HG03175 (cell line): ENCODE data around the gene IL34.

ENCODE experiments used
- ATAC-seq: cut with Tn5 transposase; IDR thresholded peaks from one replicate; pipeline ENCODE4 v1.9.1; 2021; ENCODE audit warnings: mild to moderate bottlenecking, moderate library complexity; ENCODE audit not compliant: unreplicated experiment

Gene IL34

DNA sequence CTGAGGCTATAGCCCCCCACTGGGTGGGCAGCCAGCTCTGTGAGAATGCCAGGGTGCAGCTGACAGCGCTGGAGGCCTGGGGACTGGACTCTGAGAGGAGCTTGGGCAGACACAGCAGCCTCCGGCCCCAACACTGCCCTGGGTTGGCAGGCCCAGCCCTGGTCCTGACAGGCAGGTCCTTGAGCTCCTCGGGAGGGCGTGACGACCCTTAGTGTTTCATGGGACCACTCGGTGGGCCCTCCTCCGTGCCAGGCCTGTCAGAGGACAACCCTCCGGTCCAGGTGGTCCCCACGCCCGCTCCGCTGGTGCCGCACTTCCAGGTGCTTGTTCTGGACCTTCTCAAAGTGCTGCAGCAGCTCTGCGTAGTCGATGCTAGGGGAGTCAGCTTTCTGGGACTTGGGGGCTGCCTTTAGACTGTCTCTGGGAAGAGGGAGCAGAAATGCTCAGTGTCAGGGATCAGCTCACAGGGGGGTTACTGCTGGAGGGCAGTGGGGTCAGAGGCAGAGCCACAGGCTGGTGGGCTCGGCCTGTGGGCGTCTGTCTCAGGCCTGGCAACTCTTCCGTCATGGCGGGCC, 41.4 kb downstream of the IL34 start:
- no peak for ATAC-seq

GRCh38 chr16:70688246-70688742, 41.9 kb downstream of the IL34 start:
- no peak for ATAC-seq

DNA sequence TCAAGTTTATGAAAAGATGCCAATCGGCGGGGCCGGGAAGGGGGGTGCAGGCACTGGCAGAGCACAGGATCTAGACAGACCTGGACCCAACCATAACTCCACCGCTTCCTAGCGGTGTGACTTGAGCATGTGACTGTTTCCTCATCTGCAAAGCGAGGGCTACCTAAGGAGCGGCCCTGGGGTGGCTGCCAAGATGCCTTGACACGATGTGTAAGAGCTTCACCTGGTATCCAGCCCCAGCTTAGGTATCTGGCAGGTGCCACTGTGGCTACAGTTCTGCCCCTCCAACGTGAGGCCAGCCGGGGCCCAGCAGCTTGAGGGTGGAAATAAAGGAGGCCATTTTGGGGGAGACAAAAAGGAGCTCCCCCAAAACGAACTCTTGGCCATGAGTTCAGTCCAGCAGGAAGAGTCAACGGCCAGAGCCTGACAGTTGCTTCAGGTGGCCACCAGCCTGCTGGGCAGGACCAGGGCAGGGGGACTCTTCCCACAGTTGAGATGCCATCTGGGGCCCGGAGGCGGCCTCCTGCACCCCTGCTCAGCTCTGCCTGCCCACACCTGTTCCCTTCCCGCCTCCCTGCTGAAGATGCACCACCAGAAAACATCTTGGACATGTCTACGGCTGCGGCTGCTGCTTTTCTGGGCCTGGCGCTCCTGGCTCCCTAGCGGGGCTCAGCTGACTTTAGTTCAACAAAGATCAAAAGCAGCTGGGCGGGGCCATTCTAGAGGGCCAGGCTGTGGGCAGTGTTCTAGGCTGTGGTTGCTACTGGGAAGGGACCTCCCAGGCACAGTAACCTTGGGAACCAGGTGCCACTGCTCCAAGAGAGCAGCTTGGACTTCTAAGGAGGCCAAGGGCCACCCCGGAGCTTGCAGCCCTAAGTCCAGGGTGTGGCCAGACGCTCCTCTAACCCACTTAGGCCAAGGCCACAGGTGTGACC, 42.9 kb downstream of the IL34 start:
- no peak for ATAC-seq

DNA sequence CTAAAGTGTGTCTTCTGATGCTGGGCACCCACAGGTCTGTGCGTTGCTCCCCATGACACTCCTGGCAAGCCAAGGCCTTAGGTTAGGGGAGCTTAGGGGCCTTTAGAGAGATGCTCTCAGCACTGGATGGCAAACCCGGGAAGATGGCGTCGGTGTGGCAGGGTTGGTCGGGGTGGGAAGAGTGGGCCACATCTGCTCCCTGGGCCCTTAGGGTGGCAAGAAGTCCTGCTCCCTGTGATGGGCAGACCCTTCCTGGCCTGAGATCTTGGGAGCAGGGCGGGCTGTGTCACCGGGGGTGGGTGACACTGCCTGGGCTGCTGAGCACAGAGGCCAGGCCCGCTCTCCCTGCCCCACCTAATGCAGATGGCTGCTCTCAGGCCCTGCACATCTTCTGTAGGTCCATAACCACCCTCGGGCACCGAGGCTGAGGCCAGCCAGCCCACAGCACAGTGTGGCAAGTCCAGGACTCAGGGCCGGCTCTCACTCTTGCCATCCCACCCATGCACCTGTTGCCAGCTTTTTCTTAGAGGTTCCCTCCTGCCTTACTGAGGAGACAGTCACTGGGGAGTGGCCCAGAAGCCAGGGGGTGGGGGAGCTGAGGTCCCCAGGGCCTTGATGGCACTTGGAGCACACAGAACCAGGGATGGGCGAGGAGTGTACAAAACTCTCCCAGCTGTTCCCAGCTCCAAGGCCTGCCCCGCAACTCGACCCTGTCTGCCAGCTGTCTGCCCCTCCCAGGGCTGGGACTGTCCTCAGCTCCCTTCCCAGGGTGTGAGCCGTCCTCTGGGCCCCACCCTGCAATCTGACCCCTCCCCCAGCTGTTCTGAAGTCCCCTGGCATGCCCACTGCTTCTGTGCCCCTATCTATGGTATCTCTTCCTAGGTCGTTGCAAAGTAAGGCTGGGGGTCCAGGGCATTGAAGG, 43.9 kb downstream of the IL34 start:
- ATAC-seq = no peak

- ATAC-seq = no peak
These were observed 45.1 kb downstream of the IL34 start for GRCh38 chr16:70691223-70692129.

GRCh38 chr16:70692130-70692872, 45.9 kb downstream of the IL34 start:
- no peak for ATAC-seq

GRCh38 chr16:70692873-70693671, 46.7 kb downstream of the IL34 start:
- ATAC-seq = no peak

GRCh38 chr16:70694088-70694867, 47.9 kb downstream of the IL34 start:
- no peak for ATAC-seq

DNA sequence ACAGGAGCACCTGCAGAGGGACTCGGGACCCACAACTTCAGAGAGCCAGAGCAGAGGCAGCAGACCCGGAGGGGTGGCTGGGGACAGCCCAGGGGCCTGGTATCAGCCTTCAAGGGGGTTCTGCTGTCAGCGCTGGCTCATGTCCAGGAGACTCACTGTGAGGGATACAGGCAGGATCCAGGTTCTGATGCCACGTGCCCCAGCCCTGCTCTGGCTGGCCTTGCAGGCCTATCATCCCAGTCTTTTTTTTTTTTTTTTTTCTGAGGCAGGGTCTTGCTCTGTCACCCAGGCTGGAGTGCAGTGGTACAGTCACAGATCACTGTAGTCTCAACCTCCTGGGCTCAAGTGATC, 48.5 kb downstream of the IL34 start:
- ATAC-seq = no peak

- ATAC-seq = no peak
These were observed 49.1 kb downstream of the IL34 start for GRCh38 chr16:70695331-70696070.

DNA sequence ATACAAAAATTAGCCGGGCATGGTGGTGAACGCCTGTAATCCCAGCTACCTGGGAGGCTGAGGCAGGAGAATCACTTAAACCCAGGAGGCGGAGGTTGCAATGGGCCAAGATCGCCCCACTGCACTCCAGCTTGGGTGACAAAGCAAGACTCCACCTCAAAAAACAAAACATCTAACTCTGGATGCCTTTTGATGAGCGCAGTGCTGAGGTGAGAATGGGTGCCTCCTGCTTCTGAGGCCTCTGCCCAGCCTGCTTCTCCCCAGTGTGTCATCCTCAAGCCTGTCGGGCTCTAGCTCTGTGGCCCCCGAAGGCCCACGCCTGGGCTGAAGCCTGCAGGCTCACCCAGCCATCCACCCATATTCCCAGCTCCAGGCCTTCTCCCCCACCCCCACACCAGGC, 50.0 kb downstream of the IL34 start:
- ATAC-seq = no peak

DNA sequence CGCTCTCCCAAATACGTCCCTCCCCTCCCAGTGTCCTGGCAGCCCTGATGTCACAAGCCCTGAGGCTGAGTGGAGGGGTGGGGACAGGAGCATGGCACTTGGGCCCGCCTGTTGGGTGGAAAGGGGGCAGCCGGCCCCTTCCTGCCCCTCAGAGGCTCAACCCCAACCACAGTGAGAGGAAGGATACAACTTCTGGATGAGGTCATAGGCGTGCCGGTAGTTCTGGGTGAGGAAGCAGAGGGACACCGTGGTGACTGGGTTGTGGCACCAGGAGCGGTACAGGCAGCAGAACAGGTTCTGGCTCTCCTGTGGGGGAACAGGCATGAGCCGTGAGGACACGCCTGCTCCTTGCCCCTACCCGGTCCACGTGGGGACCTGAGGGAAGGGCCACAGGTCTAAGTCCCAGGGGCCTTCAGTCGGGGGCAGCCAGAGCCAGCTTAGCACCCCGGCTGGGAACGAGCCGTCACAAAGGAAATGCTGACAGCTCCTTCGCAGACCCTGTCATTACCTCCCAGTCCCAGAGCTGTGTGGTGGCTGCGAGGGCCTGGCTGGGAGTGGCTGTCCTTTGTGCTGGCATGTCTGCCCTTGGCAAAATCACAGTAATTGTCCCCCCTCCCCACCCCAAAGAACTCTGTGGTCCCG, 50.7 kb downstream of the IL34 start:
- ATAC-seq = no peak

DNA sequence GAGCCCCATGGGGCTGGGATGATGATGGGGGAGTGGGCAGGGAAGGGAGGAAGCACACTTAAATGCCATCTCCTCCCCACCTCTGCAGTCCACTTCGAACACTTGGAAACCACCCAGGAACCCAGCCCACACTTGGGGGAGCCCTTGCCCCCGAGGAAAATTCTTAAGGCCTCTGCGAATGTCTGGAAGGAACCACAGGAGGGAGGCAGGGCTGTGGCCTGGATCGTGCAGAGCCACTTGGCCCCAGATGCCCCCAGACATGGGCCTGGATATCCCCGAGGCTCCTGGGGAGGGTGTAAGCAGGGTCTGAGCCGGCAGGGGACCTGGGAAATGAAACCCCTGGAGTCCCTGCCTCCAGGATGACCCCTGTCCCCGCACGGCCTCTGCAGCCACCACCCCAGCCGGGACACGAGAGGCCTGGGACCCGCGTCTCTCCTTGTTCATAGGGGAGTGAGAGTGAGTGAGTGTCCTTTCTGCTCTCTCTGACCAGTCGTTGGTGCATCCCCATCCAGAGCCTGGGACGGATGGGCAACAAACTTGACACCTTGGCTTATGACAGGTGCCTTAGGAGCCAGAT, 51.3 kb downstream of the IL34 start:
- no peak for ATAC-seq

DNA sequence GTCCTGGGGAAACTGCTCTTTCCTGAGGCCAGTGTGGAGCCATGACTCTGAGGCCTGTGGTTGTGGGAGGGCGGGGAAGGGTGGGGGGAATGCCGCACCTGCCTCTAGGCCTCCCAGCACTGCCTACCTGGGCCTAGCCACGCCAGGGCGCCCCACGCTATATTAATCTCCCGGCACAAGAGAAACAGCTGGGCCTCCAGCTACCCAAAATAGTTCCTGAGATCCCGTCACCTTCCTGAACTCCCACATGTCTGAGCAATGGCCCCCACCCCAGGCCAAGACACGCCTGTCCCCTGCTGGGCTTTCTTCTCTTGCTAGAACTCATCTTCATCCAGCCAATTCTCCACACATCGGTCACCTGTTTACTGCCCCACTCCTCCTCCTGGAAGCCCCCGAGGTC, 52.5 kb downstream of the IL34 start:
- no peak for ATAC-seq

DNA sequence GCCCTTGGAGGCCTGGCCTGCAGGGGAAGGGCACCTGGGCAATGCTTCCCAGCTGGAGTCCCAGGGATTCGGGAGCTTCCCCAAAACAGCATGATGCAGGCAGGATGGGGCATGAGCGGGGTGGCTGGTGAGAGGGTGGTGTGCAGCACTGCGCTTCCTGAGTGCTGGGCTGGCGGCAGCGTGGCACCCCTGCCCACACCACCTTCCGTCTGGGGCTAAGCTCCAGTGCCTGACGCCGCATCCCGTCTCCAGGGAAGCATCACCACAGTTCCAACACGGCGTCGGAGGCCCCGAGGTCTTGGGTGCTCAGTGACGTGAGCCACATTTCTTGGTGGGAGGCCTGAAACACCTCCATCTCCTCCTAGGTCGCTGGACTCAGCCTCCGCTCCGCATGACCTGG, 53.3 kb downstream of the IL34 start:
- ATAC-seq = no peak
